HG03045 (cell line): ENCODE measurements around the gene CENPV.
"Not testable (repeated sequence)": the region's sequence is repeated elsewhere in the genome, so short reads cannot be mapped to it uniquely, and the experiment has no call there.

Experiments used
- ATAC-seq: cut with Tn5 transposase; IDR thresholded peaks from one replicate; pipeline ENCODE4 v1.9.1; 2021; ENCODE audit warnings: mild to moderate bottlenecking, moderate library complexity; ENCODE audit not compliant: unreplicated experiment

Gene CENPV

GRCh38 chr17:16314859-16315258, 38.4 kb downstream of the CENPV start:
- no peak for ATAC-seq

GRCh38 chr17:16314189-16314588, 39.1 kb downstream of the CENPV start:
- ATAC-seq: no peak

- no peak for ATAC-seq
Measured at GRCh38 chr17:16313139-16314090, 39.9 kb downstream of the CENPV start.

- not testable (repeated sequence) for ATAC-seq
Measured at GRCh38 chr17:16312061-16312460, 41.2 kb downstream of the CENPV start.

- ATAC-seq: no peak
Measured at GRCh38 chr17:16306211-16306610, 47.1 kb downstream of the CENPV start.

GRCh38 chr17:16304830-16305229, 48.4 kb downstream of the CENPV start:
- ATAC-seq: no peak

GRCh38 chr17:16302856-16303255, 50.4 kb downstream of the CENPV start:
- ATAC-seq: no peak

- ATAC-seq: no peak
Measured at GRCh38 chr17:16301963-16302855, 51.1 kb downstream of the CENPV start.

GRCh38 chr17:16300554-16300953, 52.7 kb downstream of the CENPV start:
- no peak for ATAC-seq

GRCh38 chr17:16298140-16298662, 55.1 kb downstream of the CENPV start:
- ATAC-seq: no peak

- no peak for ATAC-seq
Measured at GRCh38 chr17:16297367-16298139, 55.7 kb downstream of the CENPV start.

GRCh38 chr17:16296072-16296471, 57.2 kb downstream of the CENPV start:
- not testable (repeated sequence) for ATAC-seq

GRCh38 chr17:16294560-16294959, 58.7 kb downstream of the CENPV start:
- ATAC-seq: no peak

GRCh38 chr17:16293931-16294330, 59.3 kb downstream of the CENPV start:
- ATAC-seq: no peak
